HL-60/S4 (cell line): ENCODE measurements around the gene RPL37A.

Experiments
- in situ Hi-C: fragments of 300-500 bp; cut with MboI; formaldehyde crosslinking; loops from 2 replicates; pipeline ENCODE4 v1.14.3; 2022; ENCODE audit warnings: low sequenced_read_pairs

The RPL37A gene

DNA sequence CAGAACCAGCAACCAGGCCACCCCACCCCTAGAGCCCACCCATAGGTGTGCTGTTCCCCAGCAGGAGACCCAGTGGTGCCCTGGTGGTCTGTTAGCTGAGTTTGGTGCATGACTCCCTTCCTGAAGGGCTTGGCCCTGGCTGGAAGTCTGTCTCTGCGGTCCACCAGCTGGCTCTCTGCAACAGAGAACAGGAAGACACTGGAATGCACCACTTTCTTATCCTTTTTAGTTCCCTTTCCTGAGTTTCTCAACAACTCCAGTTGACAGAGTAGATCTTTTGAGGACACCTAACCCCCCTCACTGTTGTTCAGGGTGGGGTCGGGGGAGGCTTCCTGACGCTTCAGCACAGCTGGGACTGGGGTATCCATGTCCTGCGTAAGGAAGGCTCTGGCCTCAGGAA is 11.9 kb upstream of the RPL37A start:
- in situ Hi-C loops, result no loop called here

GRCh38 chr2:216490061-216490460 is 8.6 kb upstream of the RPL37A start:
- in situ Hi-C loops, result no loop called here

GRCh38 chr2:216491793-216492596 is 6.6 kb upstream of the RPL37A start:
- in situ Hi-C loops, result no loop called here

- in situ Hi-C loops, result no loop called here
Measured at GRCh38 chr2:216492597-216493333, 5.9 kb upstream of the RPL37A start.

DNA sequence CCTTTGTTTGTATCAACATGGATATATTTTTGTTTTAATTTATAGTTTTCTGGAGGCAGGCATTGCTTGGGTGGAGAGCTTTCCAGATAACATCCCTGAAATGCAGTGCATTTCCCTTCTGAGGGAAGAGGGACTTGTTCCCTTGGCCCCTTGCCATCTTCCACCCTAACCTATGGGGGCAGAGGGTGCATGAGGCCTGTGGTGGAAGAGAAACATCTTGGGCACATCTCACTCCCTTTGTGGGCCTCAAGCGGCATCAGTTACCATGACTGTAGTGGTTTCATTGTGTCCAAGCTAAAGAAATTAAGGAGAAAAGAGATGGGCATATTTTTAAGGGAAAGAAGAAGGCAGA is 5.3 kb upstream of the RPL37A start:
- in situ Hi-C loops, result no loop called here

GRCh38 chr2:216495656-216496055 is 3.0 kb upstream of the RPL37A start:
- in situ Hi-C loops, result no loop called here

- in situ Hi-C loops, result no loop called here
Measured at GRCh38 chr2:216497382-216498069, 1.1 kb upstream of the RPL37A start.

DNA sequence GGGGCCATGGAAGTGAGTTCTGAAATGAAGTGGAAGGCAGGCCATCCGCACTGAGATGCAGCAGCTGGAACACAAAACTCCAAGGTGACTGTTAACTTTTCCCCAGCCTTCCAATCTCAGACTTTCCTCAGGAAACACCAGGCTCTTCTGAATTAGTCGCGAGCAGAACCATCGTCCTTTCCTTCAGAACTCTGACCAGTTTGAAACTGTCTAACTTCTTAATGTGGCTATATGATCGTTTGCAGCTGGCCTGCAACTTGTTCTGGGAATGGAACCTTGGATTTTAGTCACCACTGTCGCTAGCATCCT is 620 bp upstream of the RPL37A start:
- in situ Hi-C loops, result no loop called here

- in situ Hi-C loops, result no loop called here
Measured at GRCh38 chr2:216499641-216500218, 1.1 kb downstream of the RPL37A start.

- in situ Hi-C loops, result no loop called here
Measured at GRCh38 chr2:216500572-216500971, 1.9 kb downstream of the RPL37A start.

GRCh38 chr2:216501854-216502253 is 3.2 kb downstream of the RPL37A start:
- in situ Hi-C loops, result no loop called here

DNA sequence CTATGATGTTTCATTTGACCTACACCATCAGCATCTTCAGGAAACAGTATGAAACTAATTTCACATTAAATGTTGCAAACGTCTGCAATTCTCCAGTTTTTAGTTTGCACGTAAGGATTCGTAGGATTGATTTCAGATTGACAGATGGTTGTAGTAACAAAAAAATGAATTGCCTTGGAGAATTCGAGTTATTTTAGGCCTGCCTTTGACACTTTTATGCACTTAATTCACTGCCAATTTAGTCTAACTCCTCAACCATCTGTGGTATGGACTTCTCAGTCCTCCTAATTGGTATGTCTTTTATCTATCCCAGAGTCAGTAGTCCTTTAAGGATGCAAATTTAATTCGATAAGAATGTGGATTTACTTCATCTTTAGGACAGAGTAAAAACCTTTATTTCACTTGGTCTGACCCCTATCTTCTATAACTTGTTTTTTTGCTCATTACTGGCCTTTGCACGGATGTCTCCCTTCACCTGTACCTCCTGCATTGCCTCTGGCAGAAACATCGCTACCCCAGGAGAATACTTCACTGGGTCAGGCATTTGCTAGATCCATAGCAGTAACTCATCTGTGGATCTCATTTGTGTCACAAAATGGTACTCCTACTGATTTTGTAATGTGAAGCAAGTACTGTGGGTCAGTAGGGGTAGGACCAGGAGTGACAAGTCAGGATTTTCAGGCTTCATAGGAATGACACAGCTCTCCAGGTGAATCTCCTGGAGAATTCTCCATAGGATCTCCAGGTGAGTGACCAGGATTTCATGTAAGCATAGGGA is 3.9 kb downstream of the RPL37A start:
- in situ Hi-C loops, result no loop called here

DNA sequence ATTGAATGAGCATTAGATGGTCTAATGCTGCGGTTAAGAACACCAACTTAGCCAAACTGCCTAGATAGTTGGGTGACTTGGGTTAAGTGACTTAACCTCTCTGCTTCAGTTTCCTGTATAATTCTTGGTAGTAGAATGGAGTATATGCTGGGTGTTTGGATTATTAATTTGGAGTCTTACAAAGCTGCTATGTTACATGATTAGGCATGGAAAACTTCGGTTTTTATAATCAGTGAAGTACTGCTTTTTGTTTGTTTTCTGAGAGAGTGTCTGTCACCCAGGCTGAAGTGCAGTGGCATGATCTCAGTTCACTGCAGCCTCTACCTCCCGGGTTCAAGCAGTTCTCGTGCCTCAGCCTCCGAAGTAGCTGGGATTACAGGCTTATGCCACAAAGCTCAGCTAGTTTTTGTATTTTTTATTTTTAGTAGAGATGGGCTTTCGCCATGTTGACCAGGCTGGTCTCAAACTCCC is 4.5 kb downstream of the RPL37A start:
- in situ Hi-C loops, result no loop called here

- in situ Hi-C loops, result no loop called here
Measured at GRCh38 chr2:216503697-216504375, 5.2 kb downstream of the RPL37A start.

DNA sequence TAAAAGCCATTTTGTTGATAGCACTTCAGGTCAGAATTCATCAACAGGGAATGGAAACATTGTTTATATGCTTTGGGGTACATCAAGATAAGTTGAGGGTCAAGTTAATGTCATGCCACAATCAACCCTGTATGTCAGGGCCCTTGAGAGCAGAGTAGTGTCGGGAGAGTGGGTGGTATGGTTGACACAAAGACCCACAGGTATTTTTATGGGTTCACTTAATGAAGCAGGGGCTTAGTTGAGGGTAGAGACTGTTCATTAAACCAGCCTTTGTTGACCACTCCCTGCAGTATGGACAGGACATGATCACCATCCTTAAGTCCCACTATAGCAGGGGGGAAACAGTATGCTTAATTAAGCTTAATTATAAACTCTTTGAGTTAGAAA is 5.7 kb downstream of the RPL37A start:
- in situ Hi-C loops, result no loop called here

- in situ Hi-C loops, result no loop called here
Measured at GRCh38 chr2:216505133-216506106, 6.8 kb downstream of the RPL37A start.

- in situ Hi-C loops, result no loop called here
Measured at GRCh38 chr2:216507220-216508160, 8.8 kb downstream of the RPL37A start.

DNA sequence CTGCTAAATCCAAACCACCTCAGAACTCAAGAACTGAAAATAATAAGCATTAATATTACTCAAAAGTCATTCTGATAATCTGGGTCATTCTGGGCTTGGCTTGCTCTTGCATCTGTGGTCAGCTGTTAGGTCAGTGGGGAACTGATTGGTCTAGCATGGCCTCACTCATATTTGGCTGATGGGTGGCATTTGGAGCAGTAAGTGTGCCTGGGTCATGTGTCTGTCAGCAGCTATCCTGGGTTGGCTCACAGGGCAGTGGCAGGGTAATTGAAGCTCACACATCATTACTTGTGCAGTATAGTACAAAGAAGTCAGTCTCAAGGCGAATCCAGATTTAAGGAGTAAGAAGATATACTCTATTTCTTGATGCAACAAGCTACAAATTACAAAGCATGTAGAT is 9.6 kb downstream of the RPL37A start:
- in situ Hi-C loops, result no loop called here
